Measurements from ENCODE around the gene KAT5. TPM values are rescaled to one million over a fixed set of nuclear protein-coding genes. Genes with fewer than 3 reads are reported as not detected.

KAT5 gene
- polyA plus RNA-seq, 1 donor from 2014 or later = 102 TPM

- no peak for TF ChIP-seq POLR2AphosphoS5 (IDR thresholded peaks at IDR 0.05)
- TF ChIP-seq MXI1 (conservative IDR thresholded peaks at IDR 0.05; ENCODE audit: poor library complexity, severe bottlenecking) = no peak
- TF ChIP-seq REST (IDR thresholded peaks at IDR 0.05; ENCODE audit: borderline replicate concordance) = no peak
- no peak for TF ChIP-seq TAF1 (IDR thresholded peaks at IDR 0.05; ENCODE audit: low read depth)
- no peak for TF ChIP-seq EP300 (conservative IDR thresholded peaks at IDR 0.05; ENCODE audit: poor library complexity, severe bottlenecking)
- TF ChIP-seq EZH2 (IDR thresholded peaks at IDR 0.05; ENCODE audit: borderline replicate concordance, insufficient read depth, low read length, poor library complexity, severe bottlenecking) = no peak
- no peak for TF ChIP-seq CTCF (IDR thresholded peaks at IDR 0.05; ENCODE audit: poor library complexity, severe bottlenecking)
- Histone ChIP-seq H2AFZ (ENCODE audit: low read depth, low read length) (no peak overlapping the region), H3K9me2 (ENCODE audit: insufficient read depth, low read length) (no peaks in the 10 kb centered on the region), H3K27ac (ENCODE audit: low read length) (no peak overlapping the region), H3K9ac (ENCODE audit: low read length) (no peak overlapping the region), H3K9me3 (ENCODE audit: low read length) (no peaks in the 10 kb centered on the region), H3K36me3 (ENCODE audit: insufficient read depth, low read length) (no peaks in the 10 kb centered on the region), H3K27me3 (ENCODE audit: insufficient read depth, low read depth, low read length) (no peaks in the 10 kb centered on the region), H3K79me2 (replicated peaks; ENCODE audit: insufficient read depth, low read length) (no peaks in the 10 kb centered on the region), H4K20me1 (ENCODE audit: insufficient read depth) (no peaks in the 10 kb centered on the region), H3K4me2 (ENCODE audit: low read length) (no peak overlapping the region), H3F3A (ENCODE audit: insufficient read depth, low read length, poor library complexity, severe bottlenecking) (no peaks in the 10 kb centered on the region), H3K4me3 (ENCODE audit: low read length) (no peak overlapping the region)
Measured at GRCh38 chr11:65742353-65742752, 30.3 kb downstream of the KAT5 start.

- Histone ChIP-seq H3K79me2 (replicated peaks; ENCODE audit: insufficient read depth, low read length) (no peaks in the 10 kb centered on the region), H4K20me1 (ENCODE audit: insufficient read depth) (no peaks in the 10 kb centered on the region), H3K27me3 (ENCODE audit: insufficient read depth, low read depth, low read length) (no peaks in the 10 kb centered on the region), H3K9ac (ENCODE audit: low read length) (no peak overlapping the region), H3F3A (ENCODE audit: insufficient read depth, low read length, poor library complexity, severe bottlenecking) (no peaks in the 10 kb centered on the region), H3K4me2 (ENCODE audit: low read length) (no peak overlapping the region), H3K4me3 (ENCODE audit: low read length) (no peak overlapping the region), H3K27ac (ENCODE audit: low read length) (no peak overlapping the region), H3K9me3 (ENCODE audit: low read length) (no peaks in the 10 kb centered on the region), H2AFZ (ENCODE audit: low read depth, low read length) (no peak overlapping the region), H3K36me3 (ENCODE audit: insufficient read depth, low read length) (no peaks in the 10 kb centered on the region), H3K9me2 (ENCODE audit: insufficient read depth, low read length) (no peaks in the 10 kb centered on the region)
- TF ChIP-seq TAF1 (IDR thresholded peaks at IDR 0.05; ENCODE audit: low read depth) = no peak
- TF ChIP-seq SMC3 (conservative IDR thresholded peaks at IDR 0.05; ENCODE audit: poor library complexity) = no peak
- TF ChIP-seq RAD21 (conservative IDR thresholded peaks at IDR 0.05) = no peak
- TF ChIP-seq CTCF (IDR thresholded peaks at IDR 0.05; ENCODE audit: poor library complexity, severe bottlenecking) = no peak
- TF ChIP-seq MXI1 (conservative IDR thresholded peaks at IDR 0.05; ENCODE audit: poor library complexity, severe bottlenecking) = no peak
- no peak for TF ChIP-seq POLR2AphosphoS5 (IDR thresholded peaks at IDR 0.05)
- no peak for TF ChIP-seq EP300 (conservative IDR thresholded peaks at IDR 0.05; ENCODE audit: poor library complexity, severe bottlenecking)
- no peak for TF ChIP-seq EZH2 (IDR thresholded peaks at IDR 0.05; ENCODE audit: borderline replicate concordance, insufficient read depth, low read length, poor library complexity, severe bottlenecking)
- no peak for TF ChIP-seq REST (IDR thresholded peaks at IDR 0.05; ENCODE audit: borderline replicate concordance)
Measured at GRCh38 chr11:65743681-65744025, 31.6 kb downstream of the KAT5 start.
